Activated T-helper 2 cell treated with anti-CD3 and anti-CD28 coated beads, Interferon-gamma antibody, Interleukin-2, Interleukin-4, amounts not matched to agents 10 μg/mL and 5 μg/mL and 100 μg/mL, durations not matched to agents 14 hours and 24 hours and 36 hours (primary cell): ENCODE measurements around the gene AOPEP. TPM values are rescaled to one million over a fixed set of nuclear protein-coding genes. Genes with fewer than 3 reads are reported as not detected.
"Not testable (repeated sequence)": the region's sequence is repeated elsewhere in the genome, so short reads cannot be mapped to it uniquely, and the experiment has no call there.

ENCODE experiments used
- DNase-seq: peaks from one replicate; pipeline ENCODE4 v3.0.0; 2021; ENCODE audit warnings: low spot score
- H3K27ac Mint-ChIP-seq: one replicate; pipeline ENCODE4 v1.8.0; 2021; ENCODE audit warnings: mixed read lengths
- H3K27me3 Mint-ChIP-seq: one replicate; pipeline ENCODE4 v1.8.0; 2021; ENCODE audit warnings: low read depth, mixed read lengths
- H3K36me3 Mint-ChIP-seq: one replicate; pipeline ENCODE4 v1.8.0; 2021; ENCODE audit warnings: low read depth, mixed read lengths
- H3K4me1 Mint-ChIP-seq: one replicate; pipeline ENCODE4 v1.8.0; 2021; ENCODE audit warnings: low read depth, mixed read lengths
- H3K4me3 Mint-ChIP-seq: one replicate; pipeline ENCODE4 v1.8.0; 2021; ENCODE audit warnings: low read depth, mild to moderate bottlenecking, moderate library complexity, mixed read lengths
- H3K9me3 Mint-ChIP-seq: one replicate; pipeline ENCODE4 v1.8.0; 2021; ENCODE audit warnings: mixed read lengths
- intact Hi-C: fragments of 100-400 bp; cut with micrococcal nuclease; formaldehyde crosslinking; loops from one replicate; pipeline ENCODE4 v1.15.1; 2023
- total RNA-seq: library from RNA; stranded (reverse); gene quantifications from 2 replicates; pipeline ENCODE4 v1.2.3, GENCODE V29; 2022

Gene AOPEP
- total RNA-seq, 1 donor from 2014 or later, result 24.6 TPM

DNA sequence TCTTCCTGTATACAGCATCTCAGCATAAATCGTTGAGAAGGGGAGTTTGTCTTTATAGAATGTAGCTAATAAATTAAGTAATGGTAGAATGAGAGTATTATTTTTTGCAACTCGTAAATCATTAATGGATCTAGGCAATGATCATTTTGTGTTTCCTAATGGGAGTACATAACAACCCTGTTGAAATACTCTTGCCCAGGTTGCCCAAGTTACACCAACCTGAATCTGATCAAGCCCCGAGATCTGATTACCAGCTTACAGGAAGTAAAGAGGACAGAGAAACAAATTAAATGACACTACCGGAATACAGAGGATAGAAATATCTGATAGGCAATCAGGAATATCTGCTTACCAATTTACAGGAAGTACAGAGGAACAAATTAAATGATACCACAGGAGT lies 107.3 kb downstream of the AOPEP start:
- peaks cover 25% of the 10 kb centered on the region for H3K36me3 Mint-ChIP-seq
- H3K27ac Mint-ChIP-seq, result no peak overlapping the region
- DNase-seq, result no peak
- H3K27me3 Mint-ChIP-seq, result no peaks in the 10 kb centered on the region
- peaks cover 25% of the 10 kb centered on the region for H3K9me3 Mint-ChIP-seq
- intact Hi-C loops, result no loop called here
- peaks cover 21% of the 10 kb centered on the region for H3K4me1 Mint-ChIP-seq
- H3K4me3 Mint-ChIP-seq, result no peak overlapping the region

DNA sequence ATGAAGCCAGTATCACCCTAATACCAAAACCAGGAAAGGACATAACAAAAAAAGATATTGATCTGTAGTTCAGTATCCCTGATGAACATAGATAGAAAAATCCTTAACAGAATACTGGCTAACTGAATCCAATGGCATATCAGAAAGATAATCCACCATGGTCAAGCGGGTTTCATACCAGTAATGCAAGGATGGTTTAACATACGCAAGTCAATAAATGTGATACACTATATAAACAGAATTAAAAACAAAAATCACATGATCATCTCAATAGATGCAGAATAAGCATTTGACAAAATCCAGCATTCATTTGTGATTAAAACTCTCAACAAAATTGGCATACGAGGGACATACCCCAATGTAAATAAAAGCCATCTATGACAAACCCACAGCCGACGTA lies 110.9 kb downstream of the AOPEP start:
- Mint-ChIP-seq H3K27ac (no peak overlapping the region), H3K27me3 (no peaks in the 10 kb centered on the region), H3K4me1 (peaks cover 21% of the 10 kb centered on the region), H3K9me3 (peaks cover 24% of the 10 kb centered on the region), H3K4me3 (no peak overlapping the region), H3K36me3 (peaks cover 22% of the 10 kb centered on the region)
- intact Hi-C loops, result loop anchor here (2.0 kb wide), 1 partner anchor 33 kb away; no protein-coding TSS in a partner anchor
- DNase-seq, result no peak

DNA sequence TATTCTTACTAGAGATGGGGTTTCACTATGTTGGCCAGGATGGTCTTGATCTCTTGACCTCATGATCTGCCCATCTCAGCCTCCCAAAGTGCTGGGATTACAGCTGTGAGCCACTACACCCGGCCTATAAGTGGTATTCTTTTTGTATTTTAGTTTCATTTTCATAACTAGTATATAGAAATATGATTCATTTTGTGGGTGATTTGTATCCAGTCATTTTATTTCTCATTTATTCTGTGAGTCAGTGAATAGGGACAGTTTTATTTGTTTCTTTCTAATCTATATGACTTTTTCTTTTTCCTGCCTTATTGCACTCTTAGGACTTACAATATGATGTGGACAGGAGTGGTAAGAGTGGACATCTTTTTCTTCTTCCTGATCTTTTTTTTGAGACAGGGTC lies 112.9 kb downstream of the AOPEP start:
- intact Hi-C loops, result loop anchor here (1.0 kb wide), 2 partner anchors 22 to 36 kb away; no protein-coding TSS in a partner anchor
- Mint-ChIP-seq H3K27ac (no peak overlapping the region), H3K4me3 (no peak overlapping the region), H3K4me1 (peaks cover 23% of the 10 kb centered on the region), H3K36me3 (peaks cover 22% of the 10 kb centered on the region), H3K27me3 (no peaks in the 10 kb centered on the region), H3K9me3 (peaks cover 24% of the 10 kb centered on the region)
- no peak for DNase-seq

DNA sequence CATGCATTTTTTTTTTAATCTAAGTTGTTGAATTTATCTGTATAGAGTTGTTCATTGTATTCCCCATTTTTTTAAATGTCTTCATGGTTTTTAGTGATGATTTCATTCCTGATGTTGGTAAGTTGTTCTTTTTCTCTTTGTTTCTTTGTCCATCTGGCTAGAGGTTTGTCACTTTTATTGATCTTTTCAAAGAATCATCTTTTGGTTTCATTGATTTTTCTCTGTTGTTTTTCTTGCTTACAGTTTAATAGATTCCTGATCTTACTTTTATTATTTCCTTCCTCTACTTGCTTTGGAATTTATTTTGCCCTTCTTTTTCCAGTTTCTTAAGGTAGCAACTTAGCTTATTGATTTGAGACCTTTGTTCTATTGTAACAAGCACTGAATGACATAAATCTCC lies 114.2 kb downstream of the AOPEP start:
- peaks cover 22% of the 10 kb centered on the region for H3K36me3 Mint-ChIP-seq
- no peak overlapping the region for H3K4me3 Mint-ChIP-seq
- DNase-seq, result no peak
- peaks cover 23% of the 10 kb centered on the region for H3K4me1 Mint-ChIP-seq
- intact Hi-C loops, result no loop called here
- H3K9me3 Mint-ChIP-seq, result peaks cover 24% of the 10 kb centered on the region
- no peaks in the 10 kb centered on the region for H3K27me3 Mint-ChIP-seq
- H3K27ac Mint-ChIP-seq, result no peak overlapping the region

DNA sequence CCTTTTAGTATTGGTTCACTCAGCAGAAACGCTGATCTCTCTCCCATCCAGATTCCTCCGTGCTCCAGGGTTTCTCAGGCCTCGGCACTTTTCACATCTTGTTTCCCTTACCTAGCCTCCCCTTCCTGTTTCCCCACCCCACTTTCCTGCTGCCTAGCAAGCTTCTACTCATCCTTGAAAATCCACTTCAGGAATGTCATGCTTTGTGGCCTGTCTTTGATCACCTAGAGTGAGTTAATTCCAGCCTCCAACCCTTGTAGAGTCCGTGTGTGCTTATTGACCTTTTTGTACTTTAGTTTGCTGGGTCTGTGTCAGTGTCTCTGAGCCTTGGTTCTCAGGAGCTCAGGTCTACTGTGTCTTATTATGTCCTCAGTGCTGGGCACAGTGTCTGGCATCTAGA lies 116.6 kb downstream of the AOPEP start:
- Mint-ChIP-seq H3K36me3 (peaks cover 12% of the 10 kb centered on the region), H3K27ac (no peak overlapping the region), H3K27me3 (no peaks in the 10 kb centered on the region), H3K4me3 (no peak overlapping the region), H3K9me3 (peaks cover 14% of the 10 kb centered on the region), H3K4me1 (peaks cover 30% of the 10 kb centered on the region)
- no peak for DNase-seq
- intact Hi-C loops, result no loop called here

DNA sequence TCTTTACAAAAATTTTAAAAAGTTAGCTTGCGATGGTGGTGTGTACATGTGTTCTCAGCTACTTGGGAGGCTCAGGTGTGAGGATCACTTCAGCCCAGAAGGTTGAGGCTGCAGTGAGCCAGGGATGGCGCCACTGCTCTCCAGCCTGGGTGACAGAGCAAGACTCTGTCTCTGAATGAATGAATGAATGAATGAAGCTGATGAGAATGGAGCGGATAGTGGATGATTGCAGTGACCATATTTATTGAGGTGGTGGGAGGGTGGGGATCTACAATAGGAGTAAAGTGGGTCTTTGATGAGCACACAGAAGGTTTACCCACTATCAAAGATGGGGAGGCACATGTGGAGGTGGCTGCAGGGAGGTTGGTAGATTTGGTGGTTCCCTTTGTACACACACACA lies 120.2 kb downstream of the AOPEP start:
- no peak for DNase-seq
- no peaks in the 10 kb centered on the region for H3K36me3 Mint-ChIP-seq
- no peak overlapping the region for H3K4me3 Mint-ChIP-seq
- no peak overlapping the region for H3K27ac Mint-ChIP-seq
- peaks cover 15% of the 10 kb centered on the region for H3K4me1 Mint-ChIP-seq
- intact Hi-C loops, result no loop called here
- no peaks in the 10 kb centered on the region for H3K9me3 Mint-ChIP-seq
- H3K27me3 Mint-ChIP-seq, result peaks cover 2% of the 10 kb centered on the region

DNA sequence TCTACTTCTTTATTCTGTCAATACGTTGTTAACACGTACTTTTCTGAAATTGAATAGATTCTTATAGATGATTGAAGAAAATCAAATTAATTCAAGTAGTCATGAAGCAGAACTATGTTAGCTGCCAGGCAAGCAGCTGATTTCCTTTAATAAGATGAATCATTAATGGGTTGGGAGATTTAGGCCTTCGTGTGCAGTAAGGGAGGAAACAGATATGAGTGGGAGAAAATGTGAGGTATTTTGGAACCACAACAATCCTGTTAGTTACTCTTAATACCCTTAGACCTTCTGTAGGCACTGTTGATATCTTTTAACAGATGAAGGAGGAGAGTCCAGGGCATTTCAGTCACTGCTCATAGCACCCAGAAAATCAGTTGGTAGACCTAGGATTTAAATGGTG lies 121.0 kb downstream of the AOPEP start:
- H3K36me3 Mint-ChIP-seq, result no peaks in the 10 kb centered on the region
- H3K4me3 Mint-ChIP-seq, result no peak overlapping the region
- H3K9me3 Mint-ChIP-seq, result no peaks in the 10 kb centered on the region
- DNase-seq, result no peak
- H3K27ac Mint-ChIP-seq, result no peak overlapping the region
- peaks cover 13% of the 10 kb centered on the region for H3K4me1 Mint-ChIP-seq
- intact Hi-C loops, result no loop called here
- peaks cover 4% of the 10 kb centered on the region for H3K27me3 Mint-ChIP-seq

DNA sequence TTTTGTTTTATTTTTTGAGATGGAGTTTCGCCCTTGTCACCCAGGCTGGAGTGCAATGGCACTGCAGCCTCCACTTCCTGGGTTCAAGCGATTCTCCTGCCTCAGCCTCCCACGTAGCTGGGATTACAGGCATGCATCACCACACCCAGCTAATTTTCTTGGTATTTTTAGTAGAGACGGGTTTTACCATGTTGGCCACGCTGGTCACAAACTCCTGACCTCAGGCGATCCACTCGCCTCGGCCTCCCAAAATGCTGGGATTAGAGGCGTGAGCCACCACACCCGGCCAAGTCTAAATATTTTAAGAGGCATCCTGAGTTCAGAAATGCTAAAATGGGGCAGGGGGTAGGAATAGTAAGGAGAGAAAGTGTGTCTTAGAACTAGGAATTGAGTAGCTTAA lies 122.3 kb downstream of the AOPEP start:
- H3K9me3 Mint-ChIP-seq, H3K4me3 Mint-ChIP-seq, intact Hi-C loops, H3K36me3 Mint-ChIP-seq, H3K4me1 Mint-ChIP-seq, H3K27ac Mint-ChIP-seq, H3K27me3 Mint-ChIP-seq, DNase-seq: not testable (repeated sequence)

DNA sequence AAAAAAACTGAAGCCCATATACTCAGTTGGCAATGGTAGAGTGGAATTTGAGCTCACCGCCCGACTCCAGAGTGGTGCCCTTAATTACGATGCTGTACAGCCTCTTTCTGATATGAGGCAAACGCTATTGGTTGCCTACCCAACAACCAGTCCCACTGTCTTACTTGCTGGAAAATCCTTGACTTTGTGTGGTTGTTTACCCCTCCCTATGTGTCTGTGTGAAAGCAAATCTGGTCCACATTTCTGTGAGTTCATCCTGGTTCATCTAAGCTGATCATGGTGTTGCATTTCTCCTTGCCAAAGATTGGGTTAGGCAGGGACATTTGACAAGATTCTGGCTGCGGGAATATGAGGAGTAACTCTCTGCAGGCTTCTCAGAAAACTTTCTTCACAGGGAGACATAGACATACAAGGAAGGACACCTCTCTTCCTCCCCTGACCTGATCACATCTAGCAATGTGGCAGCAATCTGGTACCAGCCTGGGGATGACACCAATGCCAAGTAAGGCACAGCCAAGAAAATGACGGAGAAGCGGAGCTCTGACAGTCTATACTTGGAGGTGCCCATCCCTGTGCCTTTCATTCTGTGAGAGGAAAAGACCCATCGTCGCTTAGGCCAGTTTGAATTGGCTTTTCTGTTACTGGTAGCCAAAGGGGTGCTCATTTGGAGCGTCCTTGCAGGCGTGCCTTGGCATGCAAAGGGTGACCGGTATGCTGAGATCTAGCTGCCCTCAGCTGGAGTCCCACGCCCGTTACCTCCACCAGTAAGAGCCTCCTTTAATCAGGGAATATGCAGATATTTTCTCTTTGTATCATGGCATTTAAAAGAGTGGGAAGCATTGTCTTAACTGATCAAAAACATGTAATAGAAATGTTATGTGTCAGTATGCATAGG lies 124.3 kb downstream of the AOPEP start:
- H3K27ac Mint-ChIP-seq, result no peak overlapping the region
- H3K4me3 Mint-ChIP-seq, result no peak overlapping the region
- intact Hi-C loops, result no loop called here
- H3K9me3 Mint-ChIP-seq, result no peaks in the 10 kb centered on the region
- H3K4me1 Mint-ChIP-seq, result peaks cover 7% of the 10 kb centered on the region
- DNase-seq, result no peak
- peaks cover 11% of the 10 kb centered on the region for H3K27me3 Mint-ChIP-seq
- H3K36me3 Mint-ChIP-seq, result no peaks in the 10 kb centered on the region

DNA sequence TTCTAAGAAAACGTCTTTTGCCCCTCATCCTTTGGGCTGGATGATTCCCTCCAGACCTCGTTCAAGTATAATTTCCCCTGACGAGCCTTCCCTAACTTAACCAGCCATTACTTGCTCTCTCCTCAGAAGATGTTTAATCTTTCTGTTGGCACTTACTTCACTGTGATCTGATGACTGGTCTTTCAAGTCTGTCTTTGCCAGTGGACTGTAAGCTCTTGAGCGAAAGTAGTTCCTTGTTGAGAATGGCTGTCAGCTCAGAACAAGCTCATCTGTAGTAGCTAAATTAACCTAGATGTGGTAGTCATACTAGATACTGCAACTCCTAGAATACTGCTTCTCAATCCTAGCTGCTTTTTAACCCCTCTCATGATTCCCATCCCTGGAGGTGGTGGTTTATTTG lies 125.0 kb downstream of the AOPEP start:
- peaks cover 11% of the 10 kb centered on the region for H3K27me3 Mint-ChIP-seq
- intact Hi-C loops, result no loop called here
- no peak overlapping the region for H3K27ac Mint-ChIP-seq
- DNase-seq, result no peak
- H3K36me3 Mint-ChIP-seq, result no peaks in the 10 kb centered on the region
- no peaks in the 10 kb centered on the region for H3K9me3 Mint-ChIP-seq
- no peak overlapping the region for H3K4me3 Mint-ChIP-seq
- peaks cover 7% of the 10 kb centered on the region for H3K4me1 Mint-ChIP-seq

DNA sequence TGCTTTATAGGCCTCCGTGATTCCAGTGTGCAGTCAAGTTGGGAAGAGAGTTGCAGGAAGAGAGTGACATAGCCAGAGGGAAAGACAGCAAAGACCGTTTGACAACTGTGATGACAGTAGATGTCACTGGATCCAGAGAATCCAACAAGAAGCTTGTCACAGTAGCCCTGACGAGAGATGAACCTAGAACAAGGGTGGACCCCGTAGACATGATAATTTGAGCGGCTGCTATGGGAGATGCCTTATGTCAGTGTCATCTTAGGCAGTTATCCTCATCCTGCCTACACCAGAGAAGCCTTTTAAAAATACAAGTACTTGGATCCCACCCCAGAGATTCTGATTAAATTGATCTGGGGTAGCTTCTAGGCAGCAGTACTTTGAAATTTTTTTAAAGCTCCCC lies 125.4 kb downstream of the AOPEP start:
- Mint-ChIP-seq H3K27ac (no peak overlapping the region), H3K4me3 (no peak overlapping the region), H3K27me3 (peaks cover 11% of the 10 kb centered on the region), H3K4me1 (peaks cover 7% of the 10 kb centered on the region), H3K36me3 (no peaks in the 10 kb centered on the region), H3K9me3 (no peaks in the 10 kb centered on the region)
- intact Hi-C loops, result no loop called here
- no peak for DNase-seq

DNA sequence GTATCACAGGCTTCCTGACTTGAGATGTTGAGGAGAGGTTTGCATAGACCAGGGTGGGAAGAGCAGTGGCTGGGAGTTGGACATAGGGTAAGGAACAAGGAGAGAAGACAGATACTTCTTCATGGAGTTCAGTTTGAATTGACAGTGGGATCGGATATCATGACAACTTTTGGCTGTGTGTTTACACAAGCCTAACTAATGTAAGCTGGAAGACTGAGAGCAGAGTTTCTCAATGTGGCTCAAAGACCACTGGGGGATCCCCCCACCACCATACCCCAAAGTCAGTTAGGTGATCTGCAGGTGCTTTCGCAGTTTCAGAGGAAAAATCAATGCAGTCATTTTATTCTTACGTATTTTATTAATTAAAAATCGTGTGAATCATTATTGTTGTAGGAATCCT lies 125.9 kb downstream of the AOPEP start:
- Mint-ChIP-seq H3K9me3 (no peaks in the 10 kb centered on the region), H3K27ac (no peak overlapping the region)
- DNase-seq, result no peak

DNA sequence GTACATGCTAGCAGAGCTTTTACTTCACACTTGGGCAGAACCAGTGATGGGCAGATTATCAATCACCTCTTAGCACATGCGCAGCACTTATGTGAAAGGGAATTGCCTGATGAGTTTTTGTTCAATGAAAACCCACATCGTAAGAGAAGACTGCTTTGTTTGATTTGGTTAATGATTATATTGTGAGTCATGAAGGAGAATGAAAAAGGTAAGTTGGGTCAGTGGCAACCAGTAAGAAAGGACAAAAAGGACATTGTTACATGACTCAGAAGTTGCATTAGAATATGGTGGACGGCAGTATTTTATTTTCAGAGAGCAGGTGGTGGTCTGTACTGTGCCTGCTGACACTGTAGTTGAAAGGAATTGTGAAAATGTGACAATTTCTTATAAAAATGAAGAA lies 127.4 kb downstream of the AOPEP start:
- Mint-ChIP-seq H3K9me3 (peaks cover 5% of the 10 kb centered on the region), H3K36me3 (peaks cover 5% of the 10 kb centered on the region), H3K27ac (no peak overlapping the region), H3K4me3 (no peak overlapping the region), H3K27me3 (peaks cover 11% of the 10 kb centered on the region), H3K4me1 (no peaks in the 10 kb centered on the region)
- DNase-seq, result no peak
- intact Hi-C loops, result no loop called here

More for the DNA sequence above, 125.9 kb downstream of the AOPEP start:
- intact Hi-C loops, result no loop called here
- no peak overlapping the region for H3K4me3 Mint-ChIP-seq
- peaks cover 11% of the 10 kb centered on the region for H3K27me3 Mint-ChIP-seq
- peaks cover 2% of the 10 kb centered on the region for H3K4me1 Mint-ChIP-seq
- H3K36me3 Mint-ChIP-seq, result no peaks in the 10 kb centered on the region
